Measurements from ENCODE around the gene EFHD1. TPM values are rescaled to one million over a fixed set of nuclear protein-coding genes. Genes with fewer than 3 reads are reported as not detected.
A peak's percentile ranks its signal among the peaks of the same experiment; 100 is the strongest.

Gene EFHD1
- total and polyA plus RNA-seq, 2 of the 13 experiments (the other 11 are each of a cell fraction or from before 2014, with no cell fraction given) = 0.09 TPM; not detected in 1

- TF ChIP-seq ZNF382 (CRISPR knock-in tag; IDR thresholded peaks at IDR 0.05; ENCODE audit: borderline replicate concordance) = no peak
- 0 out of 2 replicates have a peak, but pooled peaks have one; percentile 36 for TF ChIP-seq TFE3 (CRISPR knock-in tag; IDR thresholded peaks at IDR 0.05)
- no peak for TF ChIP-seq ZBTB20 (CRISPR knock-in tag; IDR thresholded peaks at IDR 0.05; ENCODE audit: borderline replicate concordance, low read depth)
- TF ChIP-seq NFKB2 (CRISPR knock-in tag; IDR thresholded peaks at IDR 0.05; ENCODE audit: borderline replicate concordance) = no peak
- no peak for TF ChIP-seq ZNF607 (CRISPR knock-in tag; IDR thresholded peaks at IDR 0.05; ENCODE audit: borderline replicate concordance)
- TF ChIP-seq ZNF563 (CRISPR knock-in tag; IDR thresholded peaks at IDR 0.05) = no peak
- no peak for TF ChIP-seq PAF1 (CRISPR knock-in tag; IDR thresholded peaks at IDR 0.05)
- no peak for TF ChIP-seq SMARCC2 (IDR thresholded peaks at IDR 0.05)
- TF ChIP-seq ZNF564 (CRISPR knock-in tag; IDR thresholded peaks at IDR 0.05) = no peak
- no peak; the same call in 1 of the 2 replicates for TF ChIP-seq ZNF737 (CRISPR knock-in tag; IDR thresholded peaks at IDR 0.05; ENCODE audit: borderline replicate concordance)
- TF ChIP-seq FOXK1 (CRISPR knock-in tag; IDR thresholded peaks at IDR 0.05; ENCODE audit: borderline replicate concordance, low read depth) = no peak
- TF ChIP-seq RARG (CRISPR knock-in tag; IDR thresholded peaks at IDR 0.05; ENCODE audit: low read depth) = no peak
- TF ChIP-seq SOX6 (IDR thresholded peaks at IDR 0.05) = no peak
- TF ChIP-seq SOX6 (CRISPR knock-in tag; IDR thresholded peaks at IDR 0.05) = 0 out of 2 replicates have a peak, but pooled peaks have one; percentile 10
- TF ChIP-seq PAXIP1 (CRISPR knock-in tag; conservative IDR thresholded peaks at IDR 0.05) = no peak
- no peak for TF ChIP-seq GABPA (IDR thresholded peaks at IDR 0.05; ENCODE audit: low read depth, low read length)
- TF ChIP-seq GABPA (CRISPR knock-in tag; IDR thresholded peaks at IDR 0.05; ENCODE audit: low read depth) = no peak
- TF ChIP-seq ATF5 (CRISPR knock-in tag; IDR thresholded peaks at IDR 0.05; ENCODE audit: low read depth) = no peak
- TF ChIP-seq ARNT (IDR thresholded peaks at IDR 0.05) = no peak
- TF ChIP-seq ATRX (CRISPR knock-in tag; IDR thresholded peaks at IDR 0.05; ENCODE audit: borderline replicate concordance) = no peak
- TF ChIP-seq DMAP1 (CRISPR knock-in tag; IDR thresholded peaks at IDR 0.05) = peak; percentile 16; the same call in 1 of the 2 replicates
- no peak for TF ChIP-seq ZNF124 (CRISPR knock-in tag; IDR thresholded peaks at IDR 0.05)
- TF ChIP-seq EZH2 (conservative IDR thresholded peaks at IDR 0.05; ENCODE audit: low read depth, low read length) = no peak
- TF ChIP-seq EED (CRISPR knock-in tag; IDR thresholded peaks at IDR 0.05) = peak; percentile 5; the same call in 1 of the 2 replicates
- peak; percentile 21; the same call in 1 of the 2 replicates for TF ChIP-seq ZNF543 (CRISPR knock-in tag; IDR thresholded peaks at IDR 0.05)
- TF ChIP-seq ETV6 (CRISPR knock-in tag; conservative IDR thresholded peaks at IDR 0.05) = no peak
- TF ChIP-seq ZNF230 (CRISPR knock-in tag; IDR thresholded peaks at IDR 0.05) = peak; percentile 80; the same call in 1 of the 2 replicates
- no peak for TF ChIP-seq PRPF4 (IDR thresholded peaks at IDR 0.05; ENCODE audit: low read depth, low read length, poor library complexity, severe bottlenecking)
These were observed 64.4 kb downstream of the EFHD1 start (continued) for GRCh38 chr2:232697807-232698110.

Measured in HepG2 (cell line).